ENCODE results near the gene SUPT5H. TPM values are rescaled to one million over a fixed set of nuclear protein-coding genes. Genes with fewer than 3 reads are reported as not detected.

Gene SUPT5H
- total and polyA plus RNA-seq, 2 of the 13 experiments (the other 11 are each of a cell fraction or from before 2014, with no cell fraction given), result 48.2 to 51.7 TPM

- no peak for TF ChIP-seq PAF1 (CRISPR knock-in tag; IDR thresholded peaks at IDR 0.05)
- no peak for TF ChIP-seq ZNF674 (CRISPR knock-in tag; IDR thresholded peaks at IDR 0.05; ENCODE audit: low read depth)
- TF ChIP-seq SMAD1 (CRISPR knock-in tag; IDR thresholded peaks at IDR 0.05; ENCODE audit: borderline replicate concordance, low read depth), result peak; percentile 95; the same call in 1 of the 2 replicates
- peak; percentile 89; the same call in 1 of the 2 replicates for TF ChIP-seq ZNF775 (CRISPR knock-in tag; IDR thresholded peaks at IDR 0.05; ENCODE audit: borderline replicate concordance)
- TF ChIP-seq HNF4G (IDR thresholded peaks at IDR 0.05; ENCODE audit: borderline replicate concordance, low read depth, low read length), result no peak
- peak; percentile 62; the same call in 1 of the 2 replicates for TF ChIP-seq HNF4G (CRISPR knock-in tag; IDR thresholded peaks at IDR 0.05; ENCODE audit: borderline replicate concordance, low read depth)
- TF ChIP-seq HNRNPUL1 (IDR thresholded peaks at IDR 0.05; ENCODE audit: low read depth, low read length), result no peak
- 0 out of 2 replicates have a peak, but pooled peaks have one; percentile 18 for TF ChIP-seq ZBTB7B (CRISPR knock-in tag; IDR thresholded peaks at IDR 0.05)
- peak; percentile 52; the same call in 1 of the 2 replicates for TF ChIP-seq ZNF414 (CRISPR knock-in tag; IDR thresholded peaks at IDR 0.05)
- no peak for TF ChIP-seq DPF2 (CRISPR knock-in tag; IDR thresholded peaks at IDR 0.05; ENCODE audit: borderline replicate concordance, low read depth)
- TF ChIP-seq ZNF512B (CRISPR knock-in tag; IDR thresholded peaks at IDR 0.05; ENCODE audit: borderline replicate concordance), result no peak
- 0 out of 2 replicates have a peak, but pooled peaks have one; percentile 25 for TF ChIP-seq ZNF512 (CRISPR knock-in tag; IDR thresholded peaks at IDR 0.05)
- TF ChIP-seq PPARG (CRISPR knock-in tag; conservative IDR thresholded peaks at IDR 0.05), result 0 out of 2 replicates have a peak, but pooled peaks have one; percentile 10
- peak; percentile 99 for TF ChIP-seq GABPB1 (CRISPR knock-in tag; IDR thresholded peaks at IDR 0.05)
- TF ChIP-seq BCL3 (CRISPR knock-in tag; IDR thresholded peaks at IDR 0.05), result peak; percentile 91
- peak; percentile 98 for TF ChIP-seq SP4 (CRISPR knock-in tag; IDR thresholded peaks at IDR 0.05)
- TF ChIP-seq ZNF660 (CRISPR knock-in tag; IDR thresholded peaks at IDR 0.05; ENCODE audit: borderline replicate concordance, low read depth), result no peak
- no peak; the same call in 1 of the 2 replicates for TF ChIP-seq ZNF558 (CRISPR knock-in tag; IDR thresholded peaks at IDR 0.05; ENCODE audit: borderline replicate concordance)
- 0 out of 2 replicates have a peak, but pooled peaks have one; percentile 72 for TF ChIP-seq RFXANK (CRISPR knock-in tag; IDR thresholded peaks at IDR 0.05)
- TF ChIP-seq SNRNP70 (IDR thresholded peaks at IDR 0.05; ENCODE audit: low read depth, low read length), result no peak
- no peak for TF ChIP-seq CBX2 (IDR thresholded peaks at IDR 0.05; ENCODE audit: low read depth, low read length)
- no peak for TF ChIP-seq CBX2 (CRISPR knock-in tag; IDR thresholded peaks at IDR 0.05; ENCODE audit: low read depth)
Measured at GRCh38 chr19:39435499-39436349, 9.7 kb upstream of the SUPT5H start, which contains the start of gene RPS16 (continued).
